Neural crest cell (in vitro differentiated cells): Measurements from ENCODE around the gene PITPNM2. TPM values are rescaled to one million over a fixed set of nuclear protein-coding genes. Genes with fewer than 3 reads are reported as not detected.

Source experiments
- DNase-seq: peaks from one replicate; pipeline ENCODE4 v3.0.0; 2021; ENCODE audit warnings: low read depth, mixed read lengths, low spot score
- H3K27ac Mint-ChIP-seq: one replicate; pipeline ENCODE4 v1.8.0; 2021; ENCODE audit warnings: mild to moderate bottlenecking, mixed read lengths; ENCODE audit not compliant: unreplicated experiment
- H3K27me3 Mint-ChIP-seq: 2 replicates; pipeline ENCODE4 v1.8.0; 2021; ENCODE audit warnings: low read depth, mild to moderate bottlenecking, mixed read lengths
- H3K36me3 Mint-ChIP-seq: 2 replicates; pipeline ENCODE4 v1.8.0; 2021; ENCODE audit warnings: low read depth, mild to moderate bottlenecking, mixed read lengths
- H3K4me1 Mint-ChIP-seq: 2 replicates; pipeline ENCODE4 v1.8.0; 2021; ENCODE audit warnings: mixed read lengths
- H3K4me3 Mint-ChIP-seq: one replicate; pipeline ENCODE4 v1.8.0; 2021; ENCODE audit warnings: mild to moderate bottlenecking, mixed read lengths
- H3K9me3 Mint-ChIP-seq: 2 replicates; pipeline ENCODE4 v1.8.0; 2021; ENCODE audit warnings: mixed read lengths
- total RNA-seq: library from RNA; stranded (reverse); gene quantifications from 2 replicates; pipeline ENCODE4 v1.2.1, GENCODE V29; 2021
- TF ChIP-seq, protein P1 (sequence below): fragments of 200-600 bp; sonication (generic); conservative IDR thresholded peaks from 2 replicates; pipeline ENCODE4 v1.5.0; 2021; ENCODE audit warnings: antibody characterized with exemption, mild to moderate bottlenecking

The PITPNM2 gene
- total RNA-seq, 1 donor from 2014 or later, result 9.5 TPM

- no peaks in the 10 kb centered on the region for H3K9me3 Mint-ChIP-seq
- DNase-seq, result no peak
- H3K27ac Mint-ChIP-seq, result no peak overlapping the region
- H3K4me1 Mint-ChIP-seq, result no peaks in the 10 kb centered on the region
- TF ChIP-seq, protein P1, sequence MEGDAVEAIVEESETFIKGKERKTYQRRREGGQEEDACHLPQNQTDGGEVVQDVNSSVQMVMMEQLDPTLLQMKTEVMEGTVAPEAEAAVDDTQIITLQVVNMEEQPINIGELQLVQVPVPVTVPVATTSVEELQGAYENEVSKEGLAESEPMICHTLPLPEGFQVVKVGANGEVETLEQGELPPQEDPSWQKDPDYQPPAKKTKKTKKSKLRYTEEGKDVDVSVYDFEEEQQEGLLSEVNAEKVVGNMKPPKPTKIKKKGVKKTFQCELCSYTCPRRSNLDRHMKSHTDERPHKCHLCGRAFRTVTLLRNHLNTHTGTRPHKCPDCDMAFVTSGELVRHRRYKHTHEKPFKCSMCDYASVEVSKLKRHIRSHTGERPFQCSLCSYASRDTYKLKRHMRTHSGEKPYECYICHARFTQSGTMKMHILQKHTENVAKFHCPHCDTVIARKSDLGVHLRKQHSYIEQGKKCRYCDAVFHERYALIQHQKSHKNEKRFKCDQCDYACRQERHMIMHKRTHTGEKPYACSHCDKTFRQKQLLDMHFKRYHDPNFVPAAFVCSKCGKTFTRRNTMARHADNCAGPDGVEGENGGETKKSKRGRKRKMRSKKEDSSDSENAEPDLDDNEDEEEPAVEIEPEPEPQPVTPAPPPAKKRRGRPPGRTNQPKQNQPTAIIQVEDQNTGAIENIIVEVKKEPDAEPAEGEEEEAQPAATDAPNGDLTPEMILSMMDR, result no peak
- H3K36me3 Mint-ChIP-seq, result peaks cover 11% of the 10 kb centered on the region
- no peak overlapping the region for H3K4me3 Mint-ChIP-seq
- H3K27me3 Mint-ChIP-seq, result no peaks in the 10 kb centered on the region
These were observed 21.1 kb upstream of the PITPNM2 start for GRCh38 chr12:123171967-123172366.

- H3K4me3 Mint-ChIP-seq, result no peak overlapping the region
- TF ChIP-seq, protein P1, result no peak
- no peaks in the 10 kb centered on the region for H3K9me3 Mint-ChIP-seq
- no peak overlapping the region for H3K27ac Mint-ChIP-seq
- no peak for DNase-seq
- peaks cover 4% of the 10 kb centered on the region for H3K36me3 Mint-ChIP-seq
- no peaks in the 10 kb centered on the region for H3K4me1 Mint-ChIP-seq
- no peaks in the 10 kb centered on the region for H3K27me3 Mint-ChIP-seq
These were observed 16.4 kb upstream of the PITPNM2 start for GRCh38 chr12:123167329-123167728.

DNA sequence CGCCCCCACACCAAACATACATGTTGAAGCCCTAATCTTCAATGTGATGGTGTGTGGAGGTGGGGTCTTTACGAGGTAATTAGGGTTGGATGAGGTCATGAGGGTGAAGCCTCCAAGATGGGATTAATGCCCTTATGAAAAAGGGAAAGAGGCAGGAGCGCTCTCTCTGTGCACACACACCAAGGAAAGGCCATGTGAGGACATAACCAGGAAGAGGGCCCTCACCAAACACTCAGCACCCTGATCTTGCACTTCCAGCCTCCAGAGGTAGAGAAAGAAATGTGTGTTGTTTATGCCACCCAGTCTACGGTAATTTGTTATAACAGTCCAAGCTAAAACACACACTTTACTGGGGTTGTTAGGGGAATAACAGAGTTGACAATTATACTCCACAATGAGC, 14.6 kb upstream of the PITPNM2 start:
- Mint-ChIP-seq H3K27ac (no peak overlapping the region), H3K27me3 (no peaks in the 10 kb centered on the region), H3K4me1 (no peaks in the 10 kb centered on the region), H3K9me3 (no peaks in the 10 kb centered on the region), H3K4me3 (no peak overlapping the region), H3K36me3 (peaks cover under 1% of the 10 kb centered on the region)
- TF ChIP-seq, protein P1, result no peak
- DNase-seq, result no peak

- Mint-ChIP-seq H3K27me3 (no peaks in the 10 kb centered on the region), H3K4me1 (no peaks in the 10 kb centered on the region), H3K27ac (no peak overlapping the region), H3K36me3 (no peaks in the 10 kb centered on the region), H3K9me3 (no peaks in the 10 kb centered on the region), H3K4me3 (no peak overlapping the region)
- TF ChIP-seq, protein P1, result no peak
- no peak for DNase-seq
These were observed 13.9 kb upstream of the PITPNM2 start for GRCh38 chr12:123164710-123165261.

- no peak overlapping the region for H3K27ac Mint-ChIP-seq
- TF ChIP-seq, protein P1, result no peak
- H3K4me3 Mint-ChIP-seq, result no peak overlapping the region
- no peaks in the 10 kb centered on the region for H3K9me3 Mint-ChIP-seq
- H3K4me1 Mint-ChIP-seq, result no peaks in the 10 kb centered on the region
- no peaks in the 10 kb centered on the region for H3K27me3 Mint-ChIP-seq
- no peaks in the 10 kb centered on the region for H3K36me3 Mint-ChIP-seq
- no peak for DNase-seq
These were observed 13.3 kb upstream of the PITPNM2 start for GRCh38 chr12:123164222-123164621.
